ENCODE data around the gene MPPED1.

The MPPED1 gene

GRCh38 chr22:43498856-43499253 is 87.0 kb downstream of the MPPED1 start:
- DNase-seq (ENCODE audit: low spot score): no peak

GRCh38 chr22:43500792-43501785 is 89.3 kb downstream of the MPPED1 start:
- no peak for DNase-seq (ENCODE audit: low spot score)

GRCh38 chr22:43501878-43502277 is 90.1 kb downstream of the MPPED1 start:
- no peak for DNase-seq (ENCODE audit: low spot score)

DNA sequence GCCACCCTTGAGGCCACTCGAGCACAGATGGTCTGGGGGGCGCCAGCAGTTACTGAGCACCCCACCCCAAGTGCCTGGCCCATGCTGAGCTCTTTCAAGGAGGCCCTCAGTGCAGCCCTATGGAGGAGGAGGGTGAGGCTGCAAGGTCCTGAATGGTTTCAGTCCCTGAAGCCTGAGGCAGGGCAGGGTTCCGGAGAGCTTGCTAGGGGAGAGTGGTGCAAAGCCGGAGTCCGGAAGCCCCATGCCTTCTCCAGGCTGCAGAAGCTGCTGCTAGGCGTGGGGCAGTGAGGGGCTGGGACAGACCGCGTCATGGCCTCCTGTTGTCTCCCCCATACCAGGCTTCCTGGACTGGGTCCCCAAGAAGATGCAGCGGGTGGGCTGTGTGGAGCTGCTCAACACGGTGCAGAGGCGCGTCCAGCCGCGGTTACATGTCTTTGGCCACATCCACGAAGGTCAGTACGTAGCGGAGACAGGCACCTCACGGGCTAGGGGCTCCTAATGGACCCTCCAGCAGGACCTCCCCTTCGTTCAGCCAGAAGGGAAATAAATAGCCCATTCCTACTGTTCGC is 90.6 kb downstream of the MPPED1 start:
- no peak for DNase-seq (ENCODE audit: low spot score)

GRCh38 chr22:43504068-43504467 is 92.3 kb downstream of the MPPED1 start:
- DNase-seq (ENCODE audit: low spot score): no peak

GRCh38 chr22:43504666-43505261 is 93.0 kb downstream of the MPPED1 start:
- no peak for DNase-seq (ENCODE audit: low spot score)

- no peak for DNase-seq (ENCODE audit: low spot score)
Observed at GRCh38 chr22:43505423-43505822, 93.6 kb downstream of the MPPED1 start.

DNA sequence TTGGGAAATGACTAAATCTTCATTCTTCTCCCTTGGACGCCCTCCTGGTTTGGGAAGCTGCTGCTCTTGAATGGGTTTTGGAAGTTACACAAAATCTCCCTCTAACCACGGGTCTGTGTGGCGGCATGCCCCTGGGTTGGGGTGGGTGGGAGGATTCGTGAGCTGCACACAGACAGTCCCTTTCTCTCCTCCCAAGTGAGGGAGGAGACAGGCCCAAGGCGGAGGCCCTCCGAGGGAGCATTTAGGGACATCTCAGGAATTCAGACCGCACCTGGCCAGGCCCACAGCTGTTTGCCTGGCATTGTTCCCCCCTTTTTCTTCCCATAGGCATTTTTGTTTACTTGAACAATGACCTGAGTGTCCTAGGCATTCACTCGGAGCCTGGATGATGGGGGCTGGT is 94.1 kb downstream of the MPPED1 start:
- no peak for DNase-seq (ENCODE audit: low spot score)

DNA sequence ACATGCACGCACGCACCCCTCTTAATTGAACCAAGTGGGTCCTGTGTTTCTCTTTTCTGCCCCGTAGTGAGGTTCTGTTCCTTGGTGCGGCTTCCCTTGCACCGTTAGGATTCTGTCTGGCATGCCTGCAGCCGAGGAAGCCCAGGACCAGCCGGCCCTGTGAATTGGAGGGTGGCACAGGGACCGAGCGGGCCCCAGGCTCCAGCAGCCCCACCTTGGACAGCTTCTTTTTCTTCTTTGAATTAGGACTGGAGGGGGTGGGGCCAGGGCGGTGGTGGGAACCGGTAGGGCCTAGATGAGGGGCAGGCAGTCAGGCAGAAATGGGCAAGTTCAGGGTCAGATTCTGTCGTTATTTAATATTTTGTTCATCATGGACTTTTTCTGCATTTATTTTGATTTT is 94.7 kb downstream of the MPPED1 start:
- no peak for DNase-seq (ENCODE audit: low spot score)

DNA sequence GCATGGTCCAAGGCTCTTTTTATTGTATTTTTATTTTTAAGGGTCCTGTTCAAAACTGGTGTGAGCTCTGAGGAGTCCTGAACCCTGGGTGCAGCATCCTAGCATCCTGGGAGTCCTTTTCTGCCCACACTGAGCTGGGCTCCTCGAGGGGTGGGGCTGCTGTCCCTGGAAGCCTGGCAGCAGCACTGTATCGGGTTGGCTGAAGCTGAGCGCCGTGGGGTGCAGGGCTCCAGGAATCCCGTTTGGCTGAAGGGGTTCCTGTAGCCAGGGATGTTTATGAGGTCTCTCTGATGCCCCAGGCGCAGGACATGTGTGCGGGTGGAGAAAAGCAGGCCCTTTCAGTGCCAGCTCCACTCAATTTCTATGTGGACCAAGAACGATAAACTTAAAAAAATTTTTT is 95.4 kb downstream of the MPPED1 start:
- DNase-seq (ENCODE audit: low spot score): no peak

GRCh38 chr22:43508489-43508888 is 96.7 kb downstream of the MPPED1 start:
- DNase-seq (ENCODE audit: low spot score): no peak

DNA sequence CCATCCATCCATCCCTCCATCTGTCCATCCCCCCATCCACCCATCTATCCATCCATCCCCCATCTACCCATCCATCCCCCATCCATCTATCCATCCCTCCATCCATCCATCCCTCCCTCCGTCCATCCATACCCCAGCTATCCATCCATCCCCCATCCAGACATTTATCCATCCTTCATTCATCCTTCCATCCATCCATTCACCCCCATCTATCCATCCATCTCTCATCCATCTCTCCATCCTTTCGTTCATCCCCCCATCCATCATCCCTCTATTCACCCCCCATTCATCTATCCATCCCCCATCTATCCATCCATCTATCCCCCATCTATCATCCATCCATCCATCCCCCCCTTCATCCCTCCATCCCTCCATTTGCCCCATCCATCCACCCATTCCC is 97.5 kb downstream of the MPPED1 start:
- DNase-seq (ENCODE audit: low spot score): no peak

GRCh38 chr22:43510281-43511070 is 98.7 kb downstream of the MPPED1 start:
- DNase-seq (ENCODE audit: low spot score): no peak

DNA sequence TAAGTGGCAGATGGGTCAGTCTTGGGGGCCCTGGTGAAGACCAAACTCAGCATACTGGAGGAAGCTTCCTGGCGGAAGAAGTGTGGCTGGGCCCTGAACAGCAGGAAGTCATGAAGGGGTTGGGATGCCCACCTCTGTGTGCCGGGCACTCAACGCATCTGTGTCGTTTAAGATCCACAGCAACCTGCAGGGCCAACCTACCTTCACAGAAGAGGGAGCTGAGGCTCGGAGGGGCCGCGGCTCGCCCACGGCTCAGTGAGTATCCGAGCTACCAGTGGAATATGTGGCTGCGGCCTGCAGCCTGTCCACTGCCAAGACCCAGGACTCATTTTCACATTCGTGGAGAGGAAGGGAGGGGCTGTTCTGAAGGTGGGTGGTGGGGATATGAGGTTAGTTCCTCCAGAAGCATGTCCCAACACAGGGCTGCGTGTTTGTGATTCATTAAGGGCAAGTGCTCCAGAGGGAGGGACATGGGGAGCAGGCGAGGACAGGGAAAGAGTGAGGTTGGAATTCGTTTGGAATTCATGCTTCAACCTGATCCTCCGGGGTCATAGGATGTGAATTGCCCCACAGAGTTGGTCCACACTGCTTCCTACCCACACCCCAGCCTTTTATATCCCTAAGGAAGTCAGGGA is 99.6 kb downstream of the MPPED1 start:
- DNase-seq (ENCODE audit: low spot score): no peak

- no peak for DNase-seq (ENCODE audit: low spot score)
Observed at GRCh38 chr22:43512279-43512678, 100.5 kb downstream of the MPPED1 start.

GRCh38 chr22:43514476-43515157 is 102.8 kb downstream of the MPPED1 start:
- DNase-seq (ENCODE audit: low spot score): no peak

GRCh38 chr22:43515411-43515810 is 103.6 kb downstream of the MPPED1 start:
- no peak for DNase-seq (ENCODE audit: low spot score)

DNA sequence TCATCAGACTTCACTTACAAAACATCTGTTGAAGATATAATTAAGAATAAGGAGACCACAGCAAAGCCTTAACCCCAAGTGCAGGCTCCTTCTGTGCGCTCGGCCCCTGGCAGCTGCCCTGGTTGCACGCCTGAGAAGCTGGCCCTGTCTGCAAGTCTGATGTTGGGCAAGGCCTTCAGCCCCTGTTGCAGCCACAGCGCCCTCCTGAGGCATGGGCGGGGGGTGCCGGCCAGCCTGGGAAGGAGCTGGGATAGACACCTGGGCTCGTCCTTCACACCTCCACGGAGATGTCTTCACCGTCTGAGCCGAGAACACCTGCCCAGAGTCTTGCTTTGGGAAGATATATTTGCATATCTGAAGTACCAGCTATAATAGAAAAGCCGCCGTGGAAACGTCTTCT is 104.1 kb downstream of the MPPED1 start:
- no peak for DNase-seq (ENCODE audit: low spot score)

- no peak for DNase-seq (ENCODE audit: low spot score)
Observed at GRCh38 chr22:43516386-43516785, 104.6 kb downstream of the MPPED1 start.

GRCh38 chr22:43516996-43517635 is 105.3 kb downstream of the MPPED1 start:
- DNase-seq (ENCODE audit: low spot score): no peak

- DNase-seq (ENCODE audit: low spot score): no peak
Observed at GRCh38 chr22:43520632-43521039, 108.8 kb downstream of the MPPED1 start.

Measured in AG20443 (cell line).